ENCODE data around the gene RBBP5. TPM values are rescaled to one million over a fixed set of nuclear protein-coding genes. Genes with fewer than 3 reads are reported as not detected.
A peak's percentile ranks its signal among the peaks of the same experiment; 100 is the strongest.
"Not testable (repeated sequence)": the region's sequence is repeated elsewhere in the genome, so short reads cannot be mapped to it uniquely, and the experiment has no call there.

Gene RBBP5
- total RNA-seq, 1 donor from 2014 or later, result 14.7 TPM

DNA sequence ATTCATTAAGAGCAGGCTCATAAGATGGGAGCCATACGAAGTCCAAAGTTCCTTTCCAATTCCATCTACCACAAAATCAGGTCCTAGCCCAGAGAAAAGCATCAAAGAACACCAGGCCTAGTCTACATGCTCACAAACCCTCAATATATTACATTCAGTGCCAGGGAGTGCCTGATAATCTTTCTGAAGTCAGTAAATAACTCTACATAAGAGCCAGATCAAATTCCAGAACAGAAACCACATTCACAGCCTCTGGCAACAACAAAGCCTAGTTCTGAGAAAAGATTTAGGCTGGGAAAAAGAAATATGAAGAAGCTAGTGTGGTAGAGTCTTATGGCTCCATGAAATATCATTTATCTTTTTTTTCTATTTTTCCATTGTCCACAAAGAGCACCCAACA is 40.5 kb upstream of the RBBP5 start:
- H3K27ac Mint-ChIP-seq (ENCODE audit: unreplicated experiment), result peak overlapping the region; percentile 70
- DNase-seq (ENCODE audit: extremely low spot score, unreplicated experiment), result no peak
- TF ChIP-seq, protein P1, sequence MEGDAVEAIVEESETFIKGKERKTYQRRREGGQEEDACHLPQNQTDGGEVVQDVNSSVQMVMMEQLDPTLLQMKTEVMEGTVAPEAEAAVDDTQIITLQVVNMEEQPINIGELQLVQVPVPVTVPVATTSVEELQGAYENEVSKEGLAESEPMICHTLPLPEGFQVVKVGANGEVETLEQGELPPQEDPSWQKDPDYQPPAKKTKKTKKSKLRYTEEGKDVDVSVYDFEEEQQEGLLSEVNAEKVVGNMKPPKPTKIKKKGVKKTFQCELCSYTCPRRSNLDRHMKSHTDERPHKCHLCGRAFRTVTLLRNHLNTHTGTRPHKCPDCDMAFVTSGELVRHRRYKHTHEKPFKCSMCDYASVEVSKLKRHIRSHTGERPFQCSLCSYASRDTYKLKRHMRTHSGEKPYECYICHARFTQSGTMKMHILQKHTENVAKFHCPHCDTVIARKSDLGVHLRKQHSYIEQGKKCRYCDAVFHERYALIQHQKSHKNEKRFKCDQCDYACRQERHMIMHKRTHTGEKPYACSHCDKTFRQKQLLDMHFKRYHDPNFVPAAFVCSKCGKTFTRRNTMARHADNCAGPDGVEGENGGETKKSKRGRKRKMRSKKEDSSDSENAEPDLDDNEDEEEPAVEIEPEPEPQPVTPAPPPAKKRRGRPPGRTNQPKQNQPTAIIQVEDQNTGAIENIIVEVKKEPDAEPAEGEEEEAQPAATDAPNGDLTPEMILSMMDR (IDR thresholded peaks at IDR 0.05), result no peak

DNA sequence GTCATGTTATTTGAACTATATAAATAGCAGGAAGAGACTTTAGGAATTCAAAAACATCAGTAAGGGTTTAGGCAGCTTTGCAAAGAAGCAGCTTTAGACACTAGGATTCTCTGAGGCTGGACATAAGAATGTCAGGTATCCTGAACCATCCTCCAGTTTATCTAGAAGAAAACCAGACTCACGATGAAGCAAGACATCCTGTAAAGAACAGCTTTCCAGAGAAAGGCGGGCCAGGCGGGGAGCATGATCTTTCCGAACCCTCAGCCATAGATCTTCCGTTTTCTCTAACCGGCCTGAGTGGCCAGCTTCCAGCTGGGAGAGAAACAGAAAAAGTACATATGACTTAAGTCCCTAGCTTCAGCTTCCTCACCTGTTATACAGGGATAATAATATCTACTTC is 39.3 kb upstream of the RBBP5 start:
- Mint-ChIP-seq H3K27me3 (ENCODE audit: unreplicated experiment) (no peaks in the 10 kb centered on the region), H3K36me3 (ENCODE audit: unreplicated experiment) (peaks cover 59% of the 10 kb centered on the region), H3K4me3 (ENCODE audit: unreplicated experiment) (no peak overlapping the region), H3K4me1 (ENCODE audit: unreplicated experiment) (peaks cover 16% of the 10 kb centered on the region), H3K9me3 (ENCODE audit: unreplicated experiment) (peaks cover 3% of the 10 kb centered on the region), H3K27ac (ENCODE audit: unreplicated experiment) (no peak overlapping the region)
- TF ChIP-seq, protein P1 (IDR thresholded peaks at IDR 0.05), result no peak
- no peak for DNase-seq (ENCODE audit: extremely low spot score, unreplicated experiment)

More for the DNA sequence above, 40.5 kb upstream of the RBBP5 start:
- Mint-ChIP-seq H3K36me3 (ENCODE audit: unreplicated experiment) (peaks cover 55% of the 10 kb centered on the region), H3K4me3 (ENCODE audit: unreplicated experiment) (no peak overlapping the region), H3K4me1 (ENCODE audit: unreplicated experiment) (peaks cover 16% of the 10 kb centered on the region), H3K27me3 (ENCODE audit: unreplicated experiment) (no peaks in the 10 kb centered on the region), H3K9me3 (ENCODE audit: unreplicated experiment) (no peaks in the 10 kb centered on the region)

DNA sequence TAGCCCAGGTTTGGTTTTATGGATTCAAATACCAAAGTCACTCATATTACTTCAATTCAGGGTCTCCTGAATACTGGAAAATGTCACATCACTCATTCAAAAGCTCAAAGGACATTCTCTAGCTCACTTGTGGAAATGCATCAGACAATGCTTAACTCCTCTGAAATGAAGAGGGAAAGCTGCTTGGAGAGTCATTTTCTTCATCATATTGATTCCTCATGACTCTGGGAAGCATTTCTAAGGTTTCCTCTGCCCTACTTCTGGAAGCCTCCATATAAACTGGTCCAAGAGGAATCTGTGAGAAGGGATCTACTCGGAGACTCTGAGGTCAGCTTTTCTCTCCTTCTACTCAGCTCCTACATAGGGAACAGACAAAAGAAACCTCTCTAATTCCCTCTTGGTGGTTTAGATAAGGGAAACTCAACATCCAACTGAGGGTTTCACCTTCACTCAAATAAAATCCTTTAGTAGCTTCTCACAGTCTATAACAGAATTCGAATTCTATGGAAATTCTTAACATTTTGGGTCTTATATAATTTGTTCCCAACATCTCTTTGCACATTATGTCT is 36.4 kb upstream of the RBBP5 start:
- Mint-ChIP-seq H3K4me1 (ENCODE audit: unreplicated experiment) (peaks cover 16% of the 10 kb centered on the region), H3K27ac (ENCODE audit: unreplicated experiment) (no peak overlapping the region), H3K9me3 (ENCODE audit: unreplicated experiment) (peaks cover 3% of the 10 kb centered on the region), H3K27me3 (ENCODE audit: unreplicated experiment) (no peaks in the 10 kb centered on the region), H3K36me3 (ENCODE audit: unreplicated experiment) (peaks cover 67% of the 10 kb centered on the region), H3K4me3 (ENCODE audit: unreplicated experiment) (no peak overlapping the region)
- TF ChIP-seq, protein P1 (IDR thresholded peaks at IDR 0.05), result no peak
- DNase-seq (ENCODE audit: extremely low spot score, unreplicated experiment), result no peak

DNA sequence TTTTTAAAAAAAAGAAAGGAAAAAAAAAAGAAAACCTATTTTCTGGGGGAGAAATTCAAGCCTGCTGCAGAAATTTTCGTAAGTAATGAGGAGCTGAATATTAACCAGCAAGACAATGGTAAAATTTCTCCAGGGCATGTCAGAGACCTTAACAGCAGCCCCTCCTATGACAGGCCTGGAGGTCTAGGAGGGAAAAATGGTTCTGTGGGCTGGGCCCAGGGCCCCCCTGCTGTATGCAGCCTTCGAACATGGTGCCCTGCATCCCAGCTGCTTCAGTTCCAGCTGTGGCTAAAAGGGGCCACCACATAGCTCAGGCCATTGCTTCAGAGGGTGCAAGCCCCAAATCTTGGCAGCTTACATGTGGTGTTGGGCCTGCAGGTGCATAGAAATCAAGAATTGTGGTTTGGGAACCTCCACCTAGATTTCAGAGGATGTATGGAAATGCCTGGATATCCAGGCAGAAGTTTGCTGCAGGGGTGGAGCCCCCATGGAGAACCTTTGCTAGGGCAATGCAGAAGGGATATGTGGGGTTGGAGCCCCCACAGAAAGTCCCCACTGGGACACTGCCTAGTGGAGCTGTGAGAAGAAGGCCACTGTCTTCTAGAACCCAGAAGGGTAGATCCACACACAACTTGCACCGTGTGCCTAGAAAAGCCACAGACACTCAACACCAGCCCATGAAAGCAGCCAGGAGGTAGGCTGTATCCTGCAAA is 34.0 kb upstream of the RBBP5 start:
- DNase-seq (ENCODE audit: extremely low spot score, unreplicated experiment); H3K4me3 Mint-ChIP-seq (ENCODE audit: unreplicated experiment); H3K27ac Mint-ChIP-seq (ENCODE audit: unreplicated experiment); H3K27me3 Mint-ChIP-seq (ENCODE audit: unreplicated experiment); H3K9me3 Mint-ChIP-seq (ENCODE audit: unreplicated experiment); H3K4me1 Mint-ChIP-seq (ENCODE audit: unreplicated experiment): not testable (repeated sequence)
- peaks cover 55% of the 10 kb centered on the region for H3K36me3 Mint-ChIP-seq (ENCODE audit: unreplicated experiment)

DNA sequence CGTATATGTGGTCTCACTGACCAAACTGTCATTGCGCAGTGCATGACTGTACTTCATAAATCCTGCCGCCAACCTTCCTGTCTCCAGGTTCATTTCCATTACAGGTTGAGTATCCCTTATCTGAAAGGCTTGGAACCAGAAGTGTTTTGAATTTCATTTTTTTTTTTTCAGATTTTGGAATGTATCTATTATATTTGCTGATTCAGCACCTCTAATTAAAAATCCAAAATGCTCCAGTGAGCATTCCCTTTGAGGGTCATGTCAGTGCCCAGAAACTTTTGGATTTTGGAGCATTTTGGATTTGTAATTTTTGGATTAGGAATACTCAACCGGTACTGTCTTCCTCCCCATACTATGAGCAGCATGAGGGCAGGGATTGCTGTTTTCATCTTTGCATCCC is 30.7 kb upstream of the RBBP5 start:
- TF ChIP-seq, protein P1 (IDR thresholded peaks at IDR 0.05), result no peak

More for the DNA sequence above, 30.7 kb upstream of the RBBP5 start:
- Mint-ChIP-seq H3K9me3 (ENCODE audit: unreplicated experiment) (peaks cover 3% of the 10 kb centered on the region), H3K36me3 (ENCODE audit: unreplicated experiment) (peaks cover 50% of the 10 kb centered on the region), H3K4me3 (ENCODE audit: unreplicated experiment) (no peak overlapping the region), H3K27ac (ENCODE audit: unreplicated experiment) (no peak overlapping the region), H3K4me1 (ENCODE audit: unreplicated experiment) (peaks cover 6% of the 10 kb centered on the region), H3K27me3 (ENCODE audit: unreplicated experiment) (no peaks in the 10 kb centered on the region)
- no peak for DNase-seq (ENCODE audit: extremely low spot score, unreplicated experiment)
